Neutrophil (primary cell): Measurements from ENCODE around the gene ITPR3.

Experiments used
- H3K27ac ChIP-seq: fragments of 200-600 bp; sonication (generic); 2 replicates; pipeline ENCODE4 v1.5.1; 2016; ENCODE audit warnings: mild to moderate bottlenecking, moderate library complexity
- H3K27me3 ChIP-seq: fragments of 200-600 bp; sonication (generic); 2 replicates; pipeline ENCODE4 v1.6.0; 2016; ENCODE audit warnings: mild to moderate bottlenecking
- H3K36me3 ChIP-seq: fragments of 200-600 bp; sonication (generic); 2 replicates; pipeline ENCODE4 v1.5.1; 2017
- H3K4me1 ChIP-seq, 2 experiments: fragments of 200-600 bp in 1 of 2; sonication (generic) in 1 of 2; 1 replicate in 1 of 2; 2 replicates in 1 of 2; pipeline versions ENCODE4 v1.5.1 to v1.6.1; 2013 to 2016; ENCODE audit warnings: low read depth in 1 of 2, low read length in 1 of 2, mild to moderate bottlenecking in 1 of 2, moderate library complexity in 1 of 2; ENCODE audit not compliant: control insufficient read depth in 1 of 2, insufficient read depth in 1 of 2
- H3K4me3 ChIP-seq, 2 experiments: fragments of 200-600 bp in 1 of 2; sonication (generic) in 1 of 2; 1 replicate in 1 of 2; 2 replicates in 1 of 2; pipeline ENCODE4 v1.5.1; 2013 to 2016; ENCODE audit warnings: low read depth in 1 of 2, low read length in 1 of 2, mild to moderate bottlenecking in 1 of 2, moderate library complexity in 1 of 2
- H3K9me3 ChIP-seq: fragments of 200-600 bp; sonication (generic); 2 replicates; pipeline ENCODE4 v1.5.1; 2016
- TF ChIP-seq, protein P1 (sequence below): fragments of 200-600 bp; sonication (generic); IDR thresholded peaks from 2 replicates; pipeline ENCODE4 v1.5.1; 2016; ENCODE audit warnings: antibody characterized with exemption

Gene ITPR3

GRCh38 chr6:33641602-33642001 is 20.5 kb downstream of the ITPR3 start:
- H3K4me1 ChIP-seq = no peaks in the 10 kb centered on the region
- H3K9me3 ChIP-seq = no peaks in the 10 kb centered on the region
- no peaks in the 10 kb centered on the region for H3K36me3 ChIP-seq
- TF ChIP-seq, protein P1, sequence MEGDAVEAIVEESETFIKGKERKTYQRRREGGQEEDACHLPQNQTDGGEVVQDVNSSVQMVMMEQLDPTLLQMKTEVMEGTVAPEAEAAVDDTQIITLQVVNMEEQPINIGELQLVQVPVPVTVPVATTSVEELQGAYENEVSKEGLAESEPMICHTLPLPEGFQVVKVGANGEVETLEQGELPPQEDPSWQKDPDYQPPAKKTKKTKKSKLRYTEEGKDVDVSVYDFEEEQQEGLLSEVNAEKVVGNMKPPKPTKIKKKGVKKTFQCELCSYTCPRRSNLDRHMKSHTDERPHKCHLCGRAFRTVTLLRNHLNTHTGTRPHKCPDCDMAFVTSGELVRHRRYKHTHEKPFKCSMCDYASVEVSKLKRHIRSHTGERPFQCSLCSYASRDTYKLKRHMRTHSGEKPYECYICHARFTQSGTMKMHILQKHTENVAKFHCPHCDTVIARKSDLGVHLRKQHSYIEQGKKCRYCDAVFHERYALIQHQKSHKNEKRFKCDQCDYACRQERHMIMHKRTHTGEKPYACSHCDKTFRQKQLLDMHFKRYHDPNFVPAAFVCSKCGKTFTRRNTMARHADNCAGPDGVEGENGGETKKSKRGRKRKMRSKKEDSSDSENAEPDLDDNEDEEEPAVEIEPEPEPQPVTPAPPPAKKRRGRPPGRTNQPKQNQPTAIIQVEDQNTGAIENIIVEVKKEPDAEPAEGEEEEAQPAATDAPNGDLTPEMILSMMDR = no peak
- H3K4me3 ChIP-seq = no peak overlapping the region
- no peak overlapping the region for H3K27ac ChIP-seq
- H3K27me3 ChIP-seq = peaks cover 19% of the 10 kb centered on the region

GRCh38 chr6:33642897-33643296 is 21.8 kb downstream of the ITPR3 start:
- Histone ChIP-seq H3K27me3 (peaks cover 17% of the 10 kb centered on the region), H3K9me3 (no peaks in the 10 kb centered on the region), H3K36me3 (no peaks in the 10 kb centered on the region), H3K4me1 (no peaks in the 10 kb centered on the region), H3K27ac (no peak overlapping the region), H3K4me3 (no peak overlapping the region)
- TF ChIP-seq, protein P1 = no peak

- Histone ChIP-seq H3K4me1 (no peaks in the 10 kb centered on the region), H3K27me3 (peaks cover 11% of the 10 kb centered on the region), H3K27ac (no peak overlapping the region), H3K9me3 (no peaks in the 10 kb centered on the region), H3K36me3 (no peaks in the 10 kb centered on the region), H3K4me3 (no peak overlapping the region)
- TF ChIP-seq, protein P1 = no peak
Observed at GRCh38 chr6:33651403-33651802, 30.3 kb downstream of the ITPR3 start.

DNA sequence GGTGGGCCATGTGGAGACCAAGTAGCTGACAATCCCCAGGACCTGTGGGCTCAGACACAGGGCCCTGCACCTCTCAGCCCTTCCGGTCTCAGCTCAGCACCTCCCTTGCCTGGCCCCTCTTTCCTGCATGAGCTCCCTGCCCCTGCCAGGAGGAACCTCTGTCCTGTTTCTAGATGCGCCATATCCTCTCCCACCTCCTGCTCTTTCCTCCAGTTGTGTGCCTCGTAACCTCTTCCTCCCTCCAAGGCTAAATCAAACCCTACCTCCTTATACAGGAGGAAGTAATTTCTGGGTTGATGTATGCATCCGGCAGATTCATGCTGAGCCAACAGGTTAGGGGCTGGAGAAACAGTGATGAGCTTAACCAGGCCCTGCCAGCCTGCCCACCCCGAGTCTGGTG is 30.9 kb downstream of the ITPR3 start:
- no peaks in the 10 kb centered on the region for H3K4me1 ChIP-seq

GRCh38 chr6:33654831-33655554 is 33.9 kb downstream of the ITPR3 start:
- Histone ChIP-seq H3K27me3 (peaks cover 3% of the 10 kb centered on the region), H3K36me3 (no peaks in the 10 kb centered on the region), H3K4me3 (no peak overlapping the region), H3K9me3 (no peaks in the 10 kb centered on the region), H3K27ac (no peak overlapping the region), H3K4me1 (no peaks in the 10 kb centered on the region)
- TF ChIP-seq, protein P1 = no peak

More for the DNA sequence above, 30.9 kb downstream of the ITPR3 start:
- H3K36me3 ChIP-seq = no peaks in the 10 kb centered on the region
- TF ChIP-seq, protein P1 = no peak
- H3K9me3 ChIP-seq = no peaks in the 10 kb centered on the region
- peaks cover 7% of the 10 kb centered on the region for H3K27me3 ChIP-seq
- no peak overlapping the region for H3K27ac ChIP-seq
- H3K4me3 ChIP-seq = no peak overlapping the region
